ENCODE measurements around the gene RPUSD1.

- no peak for TF ChIP-seq POLR2A (IDR thresholded peaks at IDR 0.05)
- TF ChIP-seq CTCF (IDR thresholded peaks at IDR 0.05) = no peak
Measured at GRCh38 chr16:778909-779527, 9.2 kb downstream of the RPUSD1 start.
